SKM-1 treated with dmso at 0.1 percent for 144 hours (cell line): ENCODE measurements around the gene OSBPL3.
A peak's percentile ranks its signal among the peaks of the same experiment; 100 is the strongest.

Experiments used
- DNase-seq: peaks from one replicate; lab custom pipeline; 2025; ENCODE audit not compliant: unreplicated experiment; lab: John Stamatoyannopoulos, UW

Gene OSBPL3

GRCh38 chr7:24959735-24960485 lies 20.1 kb downstream of the OSBPL3 start:
- DNase-seq, result no peak

- no peak for DNase-seq
Measured at GRCh38 chr7:24958399-24958798, 21.6 kb downstream of the OSBPL3 start.

GRCh38 chr7:24956021-24956420 lies 24.0 kb downstream of the OSBPL3 start:
- no peak for DNase-seq

- no peak for DNase-seq
Measured at GRCh38 chr7:24955313-24955712, 24.7 kb downstream of the OSBPL3 start.

GRCh38 chr7:24952464-24952863 lies 27.5 kb downstream of the OSBPL3 start:
- no peak for DNase-seq

- no peak for DNase-seq
Measured at GRCh38 chr7:24951441-24951980, 28.5 kb downstream of the OSBPL3 start.

- DNase-seq, result no peak
Measured at GRCh38 chr7:24949884-24950283, 30.1 kb downstream of the OSBPL3 start.

- no peak for DNase-seq
Measured at GRCh38 chr7:24948739-24949138, 31.2 kb downstream of the OSBPL3 start.

- DNase-seq, result no peak
Measured at GRCh38 chr7:24946467-24946866, 33.5 kb downstream of the OSBPL3 start.

GRCh38 chr7:24945899-24946298 lies 34.1 kb downstream of the OSBPL3 start:
- no peak for DNase-seq

- no peak for DNase-seq
Measured at GRCh38 chr7:24943096-24943948, 36.7 kb downstream of the OSBPL3 start.

- DNase-seq, result no peak
Measured at GRCh38 chr7:24942226-24942625, 37.8 kb downstream of the OSBPL3 start.

GRCh38 chr7:24939416-24939815 lies 40.6 kb downstream of the OSBPL3 start:
- peak; percentile 23 for DNase-seq

- no peak for DNase-seq
Measured at GRCh38 chr7:24936121-24936824, 43.7 kb downstream of the OSBPL3 start.

GRCh38 chr7:24933298-24933697 lies 46.7 kb downstream of the OSBPL3 start:
- no peak for DNase-seq

- no peak for DNase-seq
Measured at GRCh38 chr7:24932815-24933214, 47.2 kb downstream of the OSBPL3 start.

GRCh38 chr7:24932389-24932788 lies 47.6 kb downstream of the OSBPL3 start:
- no peak for DNase-seq

GRCh38 chr7:24931844-24932243 lies 48.1 kb downstream of the OSBPL3 start:
- no peak for DNase-seq

GRCh38 chr7:24930856-24931255 lies 49.1 kb downstream of the OSBPL3 start:
- no peak for DNase-seq

- DNase-seq, result no peak
Measured at GRCh38 chr7:24926623-24927524, 53.1 kb downstream of the OSBPL3 start.
